ENCODE data around the gene HLA-A. TPM values are rescaled to one million over a fixed set of nuclear protein-coding genes. Genes with fewer than 3 reads are reported as not detected.

Gene HLA-A
- total RNA-seq, 1 donor from 2014 or later, result 1,592 TPM

- no peaks in the 10 kb centered on the region for H3K36me3 Mint-ChIP-seq (ENCODE audit: low read depth)
- ATAC-seq (ENCODE audit: low read depth) (no peak), DNase-seq (no peak)
- no peak for TF ChIP-seq CTCF (IDR thresholded peaks at IDR 0.05)
- intact Hi-C loops (cut with micrococcal nuclease), result loop anchor here (2.0 kb wide), 1 partner anchor 18 kb away; no protein-coding TSS in a partner anchor
- H3K4me3 Mint-ChIP-seq, result no peak overlapping the region
- H3K27ac Mint-ChIP-seq, result no peak overlapping the region
- peaks cover 4% of the 10 kb centered on the region for H3K4me1 Mint-ChIP-seq
- no peaks in the 10 kb centered on the region for H3K9me3 Mint-ChIP-seq
- ChIA-PET CTCF (no interaction called here), POLR2A (no interaction called here)
- H3K27me3 Mint-ChIP-seq, result no peaks in the 10 kb centered on the region
These were observed 46.9 kb downstream of the HLA-A start for GRCh38 chr6:29989211-29989610.

GRCh38 chr6:29990931-29991330 is 48.6 kb downstream of the HLA-A start:
- no peak overlapping the region for H3K4me3 Mint-ChIP-seq
- H3K27ac Mint-ChIP-seq, result no peak overlapping the region
- no peaks in the 10 kb centered on the region for H3K9me3 Mint-ChIP-seq
- ATAC-seq (ENCODE audit: low read depth) (no peak), DNase-seq (no peak)
- H3K36me3 Mint-ChIP-seq (ENCODE audit: low read depth), result no peaks in the 10 kb centered on the region
- no peak for TF ChIP-seq CTCF (IDR thresholded peaks at IDR 0.05)
- peaks cover 4% of the 10 kb centered on the region for H3K4me1 Mint-ChIP-seq
- ChIA-PET CTCF (interaction anchor here (1.1 kb wide), 1 partner anchor 253 kb away, joined by 3 read pairs; no protein-coding TSS in a partner anchor), POLR2A (no interaction called here)
- intact Hi-C loops (cut with micrococcal nuclease), result no loop called here
- no peaks in the 10 kb centered on the region for H3K27me3 Mint-ChIP-seq

- no peak for TF ChIP-seq CTCF (IDR thresholded peaks at IDR 0.05)
- H3K36me3 Mint-ChIP-seq (ENCODE audit: low read depth), result no peaks in the 10 kb centered on the region
- ATAC-seq (ENCODE audit: low read depth), result no peak
- H3K27me3 Mint-ChIP-seq, result peaks cover 5% of the 10 kb centered on the region
- H3K27ac Mint-ChIP-seq, result no peak overlapping the region
- ChIA-PET POLR2A (no interaction called here), CTCF (no interaction called here)
- H3K9me3 Mint-ChIP-seq, result no peaks in the 10 kb centered on the region
- peaks cover 4% of the 10 kb centered on the region for H3K4me1 Mint-ChIP-seq
- no peak for DNase-seq
- no peak overlapping the region for H3K4me3 Mint-ChIP-seq
- intact Hi-C loops (cut with micrococcal nuclease), result no loop called here
These were observed 50.5 kb downstream of the HLA-A start for GRCh38 chr6:29992807-29993206.

- intact Hi-C loops (cut with micrococcal nuclease), result no loop called here
- H3K4me1 Mint-ChIP-seq, result peaks cover 4% of the 10 kb centered on the region
- peaks cover 5% of the 10 kb centered on the region for H3K27me3 Mint-ChIP-seq
- no peak overlapping the region for H3K27ac Mint-ChIP-seq
- ChIA-PET POLR2A (no interaction called here), CTCF (no interaction called here)
- H3K9me3 Mint-ChIP-seq, result no peaks in the 10 kb centered on the region
- ATAC-seq (ENCODE audit: low read depth), result no peak
- H3K4me3 Mint-ChIP-seq, result no peak overlapping the region
- no peak for TF ChIP-seq CTCF (IDR thresholded peaks at IDR 0.05)
- DNase-seq, result no peak
- H3K36me3 Mint-ChIP-seq (ENCODE audit: low read depth), result no peaks in the 10 kb centered on the region
These were observed 52.5 kb downstream of the HLA-A start for GRCh38 chr6:29994826-29995225.

- Mint-ChIP-seq H3K4me3 (no peak overlapping the region), H3K27ac (no peak overlapping the region), H3K9me3 (no peaks in the 10 kb centered on the region), H3K27me3 (peaks cover 5% of the 10 kb centered on the region), H3K36me3 (ENCODE audit: low read depth) (no peaks in the 10 kb centered on the region), H3K4me1 (peaks cover 4% of the 10 kb centered on the region)
- ChIA-PET POLR2A (interaction anchor here (0.6 kb wide), 1 partner anchor 32 kb away, joined by 4 read pairs; no protein-coding TSS in a partner anchor), CTCF (no interaction called here)
- TF ChIP-seq CTCF (IDR thresholded peaks at IDR 0.05), result no peak
- DNase-seq, result no peak
- ATAC-seq (ENCODE audit: low read depth), result no peak
- intact Hi-C loops (cut with micrococcal nuclease), result no loop called here
These were observed 53.0 kb downstream of the HLA-A start for GRCh38 chr6:29995340-29995777.

Other genes with a start within 250 kb of the HLA-A start
- gene HLA-F, start 219.1 kb upstream of the HLA-A start, total RNA-seq, result 726 and 736 TPM in 2 replicates
- 5.4 and 8.5 TPM in 2 replicates for gene HLA-G, start 114.7 kb upstream of the HLA-A start, total RNA-seq
- 44.1 and 50.5 TPM in 2 replicates for gene POLR1H, start 118.7 kb downstream of the HLA-A start, total RNA-seq
- gene PPP1R11, start 124.7 kb downstream of the HLA-A start, total RNA-seq, result 43.0 and 43.1 TPM in 2 replicates
- gene RNF39, start 133.2 kb downstream of the HLA-A start, total RNA-seq, result not detected in 2 replicates
- not detected in 2 replicates for gene TRIM31, start 170.6 kb downstream of the HLA-A start, total RNA-seq
- gene TRIM40, start 193.6 kb downstream of the HLA-A start, total RNA-seq, result not detected in 2 replicates
- not detected in 2 replicates for gene TRIM10, start 218.7 kb downstream of the HLA-A start, total RNA-seq
- gene TRIM15, start 221.0 kb downstream of the HLA-A start, total RNA-seq, result not detected in 2 replicates